Stimulated activated CD4-positive, alpha-beta T cell treated with anti-CD3 and anti-CD28 coated beads, Interleukin-12 subunit alpha, Interleukin-12 subunit beta, amount 100 ng/mL, for 24 hours (primary cell): ENCODE results near the gene GCNA.
A peak's percentile ranks its signal among the peaks of the same experiment; 100 is the strongest.

ENCODE experiments used
- DNase-seq, 2 experiments: peaks; one replicate each; pipeline ENCODE4 v3.0.0-alpha.2; 2020; ENCODE audit warnings: low read depth in 2 of 2

The GCNA gene, protein sequence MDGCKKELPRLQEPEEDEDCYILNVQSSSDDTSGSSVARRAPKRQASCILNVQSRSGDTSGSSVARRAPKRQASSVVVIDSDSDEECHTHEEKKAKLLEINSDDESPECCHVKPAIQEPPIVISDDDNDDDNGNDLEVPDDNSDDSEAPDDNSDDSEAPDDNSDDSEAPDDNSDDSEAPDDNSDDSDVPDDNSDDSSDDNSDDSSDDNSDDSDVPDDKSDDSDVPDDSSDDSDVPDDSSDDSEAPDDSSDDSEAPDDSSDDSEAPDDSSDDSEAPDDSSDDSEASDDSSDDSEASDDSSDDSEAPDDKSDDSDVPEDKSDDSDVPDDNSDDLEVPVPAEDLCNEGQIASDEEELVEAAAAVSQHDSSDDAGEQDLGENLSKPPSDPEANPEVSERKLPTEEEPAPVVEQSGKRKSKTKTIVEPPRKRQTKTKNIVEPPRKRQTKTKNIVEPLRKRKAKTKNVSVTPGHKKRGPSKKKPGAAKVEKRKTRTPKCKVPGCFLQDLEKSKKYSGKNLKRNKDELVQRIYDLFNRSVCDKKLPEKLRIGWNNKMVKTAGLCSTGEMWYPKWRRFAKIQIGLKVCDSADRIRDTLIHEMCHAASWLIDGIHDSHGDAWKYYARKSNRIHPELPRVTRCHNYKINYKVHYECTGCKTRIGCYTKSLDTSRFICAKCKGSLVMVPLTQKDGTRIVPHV

DNA sequence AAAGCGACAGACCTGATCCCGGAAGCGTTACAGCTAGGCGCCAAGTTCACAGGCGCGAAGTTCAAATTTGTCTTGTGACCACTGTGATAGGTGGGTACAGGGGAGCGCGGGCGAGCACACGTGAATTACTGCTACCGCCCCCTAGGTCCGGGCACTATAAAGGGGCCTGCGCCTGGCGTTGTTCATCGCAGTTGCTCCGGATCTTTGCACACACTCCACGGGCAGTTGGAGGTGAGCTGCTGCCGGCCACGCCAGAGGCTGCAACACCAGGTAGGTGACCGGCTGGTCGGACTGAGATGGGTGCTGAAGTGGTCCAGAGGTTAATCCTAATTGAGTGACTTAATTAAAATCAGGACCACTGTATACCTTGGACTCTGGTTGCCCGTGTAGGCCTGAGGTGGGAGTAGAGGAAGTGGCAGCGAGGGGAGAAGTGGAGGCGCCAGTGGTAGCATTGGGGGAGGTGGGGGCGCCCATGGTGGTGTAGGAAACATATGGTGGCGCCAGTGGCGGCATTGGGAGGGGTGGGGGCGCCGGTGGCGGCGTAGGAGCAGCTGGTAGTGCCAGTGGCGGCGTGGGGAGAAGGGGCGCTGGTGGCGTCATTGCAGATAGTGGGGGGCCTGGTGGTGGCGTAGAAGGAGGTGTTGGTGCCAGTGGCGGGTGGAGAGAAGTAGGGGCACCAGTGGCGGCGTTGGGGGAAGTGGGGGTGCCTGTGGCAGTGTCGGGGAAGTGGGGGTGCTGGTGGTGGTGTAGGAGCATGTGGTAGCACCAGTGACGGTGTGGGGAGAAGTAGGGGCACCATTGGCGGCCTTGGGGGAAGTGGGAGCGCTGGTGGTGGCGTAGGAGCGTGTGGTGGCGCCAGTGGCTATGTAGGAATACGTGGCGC, at the start of gene GCNA:
Gene GCNA (plus strand): TSS at position 185 of the 883 bp plus-strand sequence. CDS start 2,385 bp downstream, outside the sequence.
- DNase-seq, result no peak

DNA sequence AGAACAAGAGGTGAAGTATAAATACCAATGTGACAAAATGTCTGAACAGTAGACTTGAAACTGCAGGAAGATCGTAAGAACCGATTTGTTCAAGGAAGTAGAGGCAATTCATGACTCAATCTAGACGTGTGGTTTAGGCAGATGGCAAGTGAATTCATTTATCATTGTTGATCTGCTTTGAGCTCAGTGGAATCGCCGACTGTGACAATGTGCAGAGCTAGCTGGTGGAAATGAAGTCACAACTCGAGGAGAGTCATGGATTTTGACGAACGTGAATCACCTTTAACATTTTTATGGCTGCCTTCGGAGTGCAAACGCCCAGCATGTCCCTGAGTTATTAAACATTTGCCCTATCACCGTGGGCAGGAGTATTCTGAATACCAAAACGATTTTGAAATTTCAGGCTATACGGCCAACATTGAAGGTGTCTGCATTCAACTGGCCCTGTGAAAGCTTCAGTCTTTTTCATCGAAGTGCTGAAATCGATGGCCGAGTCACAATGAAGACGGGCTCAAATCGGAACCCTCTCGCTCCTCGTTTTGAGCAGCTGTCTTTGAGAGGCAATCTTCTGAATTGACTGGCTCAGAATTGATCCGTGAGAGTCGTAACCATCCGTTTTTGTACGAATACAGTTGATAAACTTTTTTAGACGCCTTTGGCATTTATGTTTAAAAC, 46.0 kb upstream of the GCNA start:
- no peak for DNase-seq

DNA sequence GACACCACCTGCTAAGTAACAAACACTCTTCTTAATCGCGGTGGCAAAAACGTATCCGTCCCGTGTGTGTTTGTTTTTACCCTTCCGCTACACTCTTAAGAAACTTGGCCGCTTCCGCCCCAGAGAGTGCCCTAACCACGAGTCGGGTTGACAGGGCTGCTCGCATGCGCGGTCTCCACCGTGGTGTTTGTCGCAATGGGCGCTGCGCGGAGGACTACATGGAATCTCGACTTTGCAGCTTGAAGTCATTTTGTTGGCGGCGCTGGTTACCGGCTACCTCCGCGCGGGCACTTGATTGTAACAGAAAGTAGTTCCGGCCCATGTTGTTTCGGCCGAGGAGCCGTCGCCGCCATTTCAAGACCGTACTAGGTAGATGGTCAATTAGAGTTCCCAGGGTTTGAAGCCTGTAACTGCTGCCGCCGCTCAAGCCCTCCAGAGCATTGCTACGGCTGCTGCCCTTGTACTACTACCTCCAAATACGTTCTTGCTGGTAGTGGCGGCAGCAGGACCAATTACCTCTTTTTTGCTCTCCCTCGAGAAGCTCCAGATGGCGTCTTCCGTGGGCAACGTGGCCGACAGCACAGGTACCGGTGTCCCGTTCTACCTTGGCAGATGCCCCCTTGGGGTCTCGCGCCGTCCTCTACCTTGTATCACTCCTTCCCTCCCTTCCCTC, 45.3 kb upstream of the GCNA start, which contains the start of gene OGT:
Gene OGT (plus strand): TSS at position 352 of the 673 bp plus-strand sequence. CDS start 196 bp downstream, at position 548.
- peak; percentile 83 to 88 for DNase-seq

DNA sequence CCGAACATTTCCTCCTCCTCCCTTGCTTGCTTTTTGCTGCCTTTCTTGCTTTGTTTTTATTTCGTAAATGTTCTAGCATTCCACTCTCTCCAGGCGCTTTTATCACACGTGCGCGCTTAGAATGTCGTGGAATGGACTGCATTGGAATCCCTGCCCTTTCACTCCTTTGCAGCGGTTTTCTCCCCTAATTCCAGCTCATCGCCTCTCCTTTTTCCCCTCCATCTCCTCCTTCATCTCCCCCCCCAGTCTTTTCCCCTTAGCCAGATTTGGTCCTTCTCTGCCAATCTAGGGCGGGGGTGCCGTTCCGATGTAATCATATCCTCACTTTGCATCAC, 44.8 kb upstream of the GCNA start:
- DNase-seq, result no peak

DNA sequence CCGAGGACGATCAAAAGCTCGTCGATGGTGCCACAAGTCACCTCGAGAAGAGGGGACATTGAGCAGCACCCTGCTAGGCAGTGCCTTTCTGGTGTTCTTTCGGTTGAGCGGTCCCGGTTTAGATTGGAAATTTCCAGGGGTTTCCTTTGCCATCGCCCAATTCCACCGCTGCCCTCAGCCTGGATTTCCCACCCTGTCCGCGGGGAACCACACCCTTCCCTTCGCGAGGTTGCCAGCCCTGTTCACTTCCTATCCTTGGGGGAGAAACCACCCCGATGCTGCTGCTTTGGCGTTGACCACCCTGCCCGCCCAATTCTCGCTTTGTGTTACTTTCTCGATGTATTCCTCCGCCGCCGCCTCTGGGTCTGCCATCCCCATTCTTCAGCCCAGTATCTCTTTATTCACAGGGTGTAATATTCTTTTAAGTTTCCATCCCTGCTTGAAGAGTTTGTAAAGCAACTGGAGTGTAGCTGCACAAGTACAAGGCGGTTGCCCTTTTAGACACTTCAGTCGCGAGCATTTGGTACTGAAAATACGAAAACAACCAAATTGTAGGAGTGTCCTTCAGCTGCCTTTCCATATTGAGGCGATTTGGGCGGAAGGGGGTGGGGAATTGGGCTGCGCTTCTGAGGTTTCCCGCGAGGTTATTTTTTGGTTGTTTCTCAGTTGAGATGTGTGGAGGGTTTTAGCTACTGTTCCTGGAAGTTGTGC, 44.2 kb upstream of the GCNA start:
- DNase-seq, result peak in 1 of 2 experiments; percentile 44

DNA sequence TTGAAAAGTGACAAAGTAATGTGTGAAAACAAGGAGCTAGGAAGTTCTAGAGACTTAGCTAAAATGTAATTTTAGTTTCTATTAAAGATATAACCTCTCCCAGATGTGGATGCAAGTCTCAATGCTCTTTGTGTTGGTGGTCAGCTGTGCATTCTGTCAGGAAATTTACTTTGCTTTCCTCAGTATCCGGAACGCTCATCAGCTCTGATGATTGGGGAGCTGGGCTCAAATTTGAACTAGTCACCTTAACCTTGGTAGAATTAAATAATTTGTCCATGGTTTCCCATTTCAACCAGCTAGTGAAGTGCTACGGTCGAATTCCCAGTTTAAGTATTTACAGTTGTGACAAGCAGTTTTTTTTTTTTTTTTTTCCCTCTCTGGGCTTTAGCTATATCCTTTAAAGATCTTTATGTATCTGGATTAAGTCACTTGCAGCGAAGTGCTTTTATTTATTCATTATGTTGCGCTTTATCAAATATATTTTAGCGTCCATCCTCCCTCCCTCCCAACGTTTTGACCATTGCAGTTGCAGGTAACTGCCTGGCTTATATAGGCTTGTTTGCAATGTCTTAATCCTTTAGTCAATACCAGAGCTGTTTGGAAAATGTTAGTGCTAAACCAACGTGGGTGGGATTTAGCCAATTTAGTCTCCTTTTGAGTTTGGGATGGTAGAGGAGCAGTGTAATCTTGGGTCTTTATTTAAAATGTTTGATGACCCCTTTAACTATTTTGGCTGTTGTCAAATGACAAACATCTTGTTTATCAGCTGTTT, 43.3 kb upstream of the GCNA start:
- no peak for DNase-seq

DNA sequence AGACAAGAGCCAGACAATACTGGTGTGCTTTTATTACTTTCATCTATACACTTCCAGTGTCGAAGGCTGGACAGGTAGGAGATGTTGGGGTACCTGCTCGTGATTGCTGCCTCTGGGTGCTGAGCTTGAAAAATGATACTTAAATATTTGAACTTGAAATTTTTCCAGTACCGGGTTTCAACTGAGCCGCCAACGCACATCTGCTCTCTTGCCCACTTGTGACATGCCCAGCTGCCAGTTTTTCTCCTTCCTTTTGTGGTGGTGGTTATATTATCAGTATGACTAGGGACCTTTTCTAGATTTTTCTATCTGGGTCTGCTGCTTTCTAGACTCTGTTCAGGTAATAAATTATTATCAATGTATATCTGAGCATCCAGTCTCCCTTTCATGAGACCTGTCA, 42.0 kb upstream of the GCNA start:
- DNase-seq, result no peak

DNA sequence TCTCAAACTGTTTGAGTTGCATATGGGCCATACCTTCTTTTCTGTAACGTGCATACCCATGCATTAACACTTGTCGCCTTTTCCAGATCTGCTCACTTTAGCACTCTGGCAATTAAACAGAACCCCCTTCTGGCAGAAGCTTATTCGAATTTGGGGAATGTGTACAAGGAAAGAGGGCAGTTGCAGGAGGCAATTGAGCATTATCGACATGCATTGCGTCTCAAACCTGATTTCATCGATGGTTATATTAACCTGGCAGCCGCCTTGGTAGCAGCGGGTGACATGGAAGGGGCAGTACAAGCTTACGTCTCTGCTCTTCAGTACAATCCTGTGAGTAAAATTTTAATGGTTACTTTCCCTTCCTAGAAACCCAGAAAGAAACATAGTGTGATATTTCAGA, 40.5 kb upstream of the GCNA start:
- no peak for DNase-seq

DNA sequence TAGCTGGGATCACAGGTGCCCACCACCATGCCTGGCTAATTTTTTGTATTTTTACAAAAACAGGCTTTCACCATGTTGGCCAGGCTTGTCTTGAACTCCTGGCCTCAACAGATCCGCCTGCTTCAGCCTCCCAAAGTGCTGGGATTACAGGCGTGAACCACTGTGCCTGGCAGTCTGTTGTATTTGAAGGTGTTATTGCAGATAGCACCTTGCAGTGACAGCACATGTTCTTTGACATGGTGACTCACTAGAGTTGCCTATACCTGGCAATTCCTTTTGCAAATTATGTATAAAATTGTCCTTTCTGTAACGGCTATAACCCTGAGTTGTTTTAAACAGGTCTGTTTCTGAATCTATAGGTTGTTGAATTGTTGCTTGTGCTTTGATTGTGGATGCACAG, 37.4 kb upstream of the GCNA start:
- DNase-seq, result no peak

DNA sequence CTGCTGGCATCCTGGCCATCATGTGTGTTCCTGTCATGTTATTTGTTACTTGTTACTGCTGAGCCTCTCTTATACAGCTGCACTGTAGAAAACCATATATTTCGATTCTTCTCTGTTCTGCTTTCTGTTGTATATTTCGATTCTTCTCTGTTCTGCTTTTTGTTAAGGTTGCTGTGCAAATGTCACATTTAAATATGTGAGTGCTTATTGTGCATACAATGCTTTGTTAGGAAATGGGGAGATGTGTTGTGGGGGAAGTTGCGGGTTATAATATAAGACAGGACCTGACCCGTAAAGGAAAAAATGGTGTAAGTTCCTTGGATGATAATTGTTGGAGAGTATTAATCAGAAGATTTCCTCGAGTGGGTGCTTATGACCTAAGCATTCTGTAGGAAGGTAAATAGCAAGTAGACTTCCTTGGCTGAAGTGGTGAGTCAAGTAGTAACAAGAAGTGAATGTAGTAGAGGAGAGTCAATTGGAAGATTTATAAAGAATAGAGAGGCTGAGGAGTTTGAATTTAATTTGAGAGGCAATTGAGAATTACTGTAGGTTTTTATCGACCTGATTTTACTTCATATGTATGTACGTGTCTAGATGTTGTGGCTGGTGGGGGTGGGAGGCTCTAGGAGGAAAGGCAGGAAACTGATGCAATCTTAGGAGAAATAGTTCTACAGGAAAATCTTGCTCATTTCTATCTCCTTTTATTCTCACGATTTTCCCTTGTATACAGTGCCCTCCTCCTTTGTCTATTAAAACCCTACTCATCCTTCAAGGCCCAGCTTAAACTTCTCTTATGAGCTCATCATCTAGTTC, 36.8 kb upstream of the GCNA start:
- DNase-seq, result no peak

DNA sequence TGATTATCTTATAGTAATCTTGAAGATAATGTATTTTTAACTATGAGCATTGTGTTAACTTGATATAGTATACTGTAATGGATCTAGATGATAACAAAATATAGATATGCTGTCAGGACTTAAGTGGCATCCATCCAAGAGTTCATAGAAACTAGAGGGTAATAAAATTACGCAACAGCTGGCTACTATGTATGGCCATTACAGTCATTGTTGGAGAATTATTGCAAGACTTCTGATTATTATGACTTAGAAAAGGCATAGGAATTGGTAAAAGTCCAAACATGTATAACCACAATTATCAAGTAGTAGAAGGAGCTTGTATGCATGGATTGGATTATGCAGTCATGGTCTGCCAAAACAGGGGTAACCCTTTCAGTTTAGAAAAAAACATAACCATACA, 35.8 kb upstream of the GCNA start:
- no peak for DNase-seq

DNA sequence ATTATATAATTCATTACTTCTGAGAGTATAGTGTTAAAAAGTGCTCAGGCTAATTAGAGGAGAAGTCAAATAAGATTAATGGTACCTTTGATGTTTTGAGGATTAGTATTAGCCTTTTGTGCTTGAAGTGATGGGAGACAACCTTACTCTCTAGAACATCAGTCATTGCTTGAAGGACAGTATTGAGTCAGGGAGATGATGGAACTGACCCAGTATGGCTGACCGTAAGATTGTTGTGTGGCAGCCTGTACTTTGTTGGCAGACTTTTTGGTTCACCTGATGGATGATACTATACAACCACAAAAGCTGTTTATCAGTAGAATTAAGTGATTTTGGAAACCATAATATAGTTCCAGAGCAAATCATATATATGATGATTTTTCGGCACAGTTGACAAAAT, 35.4 kb upstream of the GCNA start:
- no peak for DNase-seq

DNA sequence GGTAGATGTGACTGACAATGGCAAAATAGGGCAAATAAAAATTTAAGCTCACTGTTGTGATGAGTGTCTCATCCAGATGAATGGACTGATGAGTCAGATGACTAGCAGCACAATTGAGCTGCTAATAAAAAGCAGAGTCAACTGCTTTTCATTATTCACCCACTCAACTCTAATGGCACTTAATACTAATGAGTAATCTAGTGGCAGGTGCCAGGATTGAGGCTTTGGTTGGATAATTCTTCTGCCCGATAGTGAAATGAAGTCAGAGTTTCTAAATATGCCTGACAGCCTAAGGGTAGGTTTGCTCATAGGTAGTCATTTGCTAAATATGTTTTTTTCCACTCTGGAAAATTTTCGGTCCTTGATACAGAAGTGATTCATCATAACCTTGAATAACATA, 34.9 kb upstream of the GCNA start:
- no peak for DNase-seq

DNA sequence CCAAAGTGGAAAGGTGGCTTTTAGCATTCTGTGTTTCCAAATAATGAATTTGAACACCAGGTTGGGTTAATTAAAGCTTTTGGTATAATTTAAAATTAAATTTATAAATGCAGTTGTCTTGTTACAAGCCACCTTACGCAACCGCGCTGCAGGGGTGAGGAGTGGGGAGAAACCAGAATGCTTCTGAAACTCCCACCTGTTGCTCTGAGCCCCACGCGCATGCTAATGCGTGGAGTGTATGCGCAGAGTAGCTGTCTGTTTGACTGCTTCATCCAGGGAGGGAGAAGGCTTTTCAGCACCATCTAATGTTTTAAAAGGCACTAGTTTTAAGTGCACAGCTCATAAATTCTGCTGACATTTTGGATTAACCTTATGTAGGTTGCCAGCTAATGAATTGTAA, 32.9 kb upstream of the GCNA start:
- DNase-seq, result no peak

DNA sequence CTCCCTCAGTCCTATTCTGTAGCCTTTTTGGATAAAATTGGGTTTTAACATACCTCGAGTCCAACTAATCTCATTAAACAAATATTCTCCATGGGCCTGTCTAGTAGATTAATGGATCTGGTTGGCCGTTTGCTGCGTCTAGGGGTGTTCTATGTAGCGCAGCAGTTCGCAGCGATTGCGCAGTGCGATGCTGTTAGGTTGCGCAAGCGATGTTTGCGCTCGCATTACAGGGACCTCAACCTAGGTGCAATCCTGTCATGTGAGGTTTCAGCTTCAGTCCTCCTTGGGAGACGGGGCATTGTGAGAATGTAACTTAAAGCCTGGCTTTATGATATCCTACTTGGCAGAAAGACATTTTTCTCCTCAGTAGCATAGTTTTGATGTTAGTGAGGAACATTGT, 31.4 kb upstream of the GCNA start:
- no peak for DNase-seq

DNA sequence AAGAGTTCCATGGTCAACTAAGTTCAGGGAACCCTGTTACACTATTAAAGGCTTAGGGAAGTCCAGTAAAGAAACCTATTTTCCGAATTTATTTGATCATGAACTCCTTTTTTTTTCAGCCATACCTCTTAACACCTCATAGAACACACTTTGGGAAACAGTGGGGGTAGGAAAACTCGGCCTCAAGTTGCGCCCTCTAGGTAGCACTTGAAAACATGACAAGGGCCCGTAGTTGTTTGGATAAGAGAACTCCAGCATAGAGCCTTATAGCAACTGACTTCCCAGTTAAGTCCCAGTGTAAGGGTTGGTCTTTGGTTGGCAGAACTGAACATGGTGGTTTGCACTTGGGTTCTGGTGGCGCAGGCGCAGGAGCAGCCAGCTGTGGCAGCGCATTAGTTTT, 30.9 kb upstream of the GCNA start:
- DNase-seq, result no peak

DNA sequence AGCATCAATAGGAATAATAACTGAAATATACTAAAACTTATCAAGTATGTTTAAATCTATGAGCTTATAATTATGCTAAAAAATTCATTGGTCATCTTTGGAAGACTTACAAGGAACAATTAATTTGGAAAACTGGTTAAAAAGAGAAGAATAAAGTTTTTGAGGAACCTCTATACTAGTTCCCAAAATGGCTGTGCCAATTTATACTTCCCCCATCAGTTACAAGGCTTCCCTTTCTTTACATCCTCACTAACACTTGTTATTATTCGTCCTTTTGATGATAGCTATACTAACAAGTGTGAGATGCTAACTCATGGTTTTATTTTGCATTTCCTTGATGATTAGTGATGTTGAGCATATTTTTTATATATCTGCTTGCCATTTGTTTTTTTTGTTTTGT, 28.3 kb upstream of the GCNA start:
- DNase-seq, result no peak

DNA sequence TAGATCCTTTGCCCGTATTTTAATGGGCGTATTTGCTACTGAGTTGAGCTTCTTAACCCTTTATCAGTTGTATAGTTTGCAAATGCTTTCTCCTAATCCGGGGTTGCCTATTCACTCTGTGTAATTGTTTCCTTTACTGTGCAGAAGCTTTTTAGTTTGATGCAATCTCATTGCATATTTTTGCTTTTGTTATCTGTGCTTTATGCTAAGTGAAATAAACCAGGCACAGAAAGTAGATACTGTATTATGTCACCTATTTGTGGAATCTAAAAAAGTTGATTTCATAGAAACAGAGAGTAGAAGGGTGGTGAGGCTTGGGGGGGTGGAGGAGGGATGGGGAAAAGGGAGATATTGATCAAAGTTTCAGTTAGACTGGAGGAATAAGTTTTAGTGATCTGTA, 27.7 kb upstream of the GCNA start:
- DNase-seq, result no peak

DNA sequence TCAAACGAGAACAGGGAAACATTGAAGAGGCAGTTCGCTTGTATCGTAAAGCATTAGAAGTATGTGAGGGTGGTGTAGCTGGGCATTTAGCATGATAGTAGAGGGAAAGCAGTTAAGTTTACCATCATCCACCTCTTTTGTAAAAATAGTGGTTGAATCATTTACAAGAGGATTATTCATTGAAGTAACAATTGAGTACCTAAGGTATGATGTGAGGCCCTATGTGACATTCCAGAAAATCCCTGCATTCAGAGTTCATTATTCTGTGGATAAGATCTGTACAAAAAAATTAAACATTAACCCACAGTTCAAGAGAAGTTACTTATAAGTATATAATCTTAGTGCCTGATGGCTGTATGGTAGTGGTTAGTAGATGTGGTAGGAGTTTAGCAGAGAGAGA, 22.2 kb upstream of the GCNA start:
- DNase-seq, result no peak
